KMS-11 (cell line): ENCODE measurements around the gene GRK4.
A peak's percentile ranks its signal among the peaks of the same experiment; 100 is the strongest.

ENCODE experiments used
- H2AFZ ChIP-seq: fragments of 200-600 bp; sonication (generic); 2 replicates; pipeline ENCODE4 v1.6.1; 2016; ENCODE audit warnings: antibody characterized with exemption, mixed run types, low read depth
- H3K27ac ChIP-seq: fragments of 200-600 bp; sonication (generic); 2 replicates; pipeline ENCODE4 v1.6.1; 2016; ENCODE audit warnings: mild to moderate bottlenecking, mixed run types
- H3K27me3 ChIP-seq: fragments of 200-600 bp; sonication (generic); 2 replicates; pipeline ENCODE4 v1.6.1; 2017; ENCODE audit warnings: mild to moderate bottlenecking, low read depth, mixed run types, moderate library complexity; ENCODE audit not compliant: insufficient read depth
- H3K36me3 ChIP-seq: fragments of 200-600 bp; sonication (generic); 2 replicates; pipeline ENCODE4 v1.6.1; 2017; ENCODE audit warnings: mild to moderate bottlenecking, mixed run types; ENCODE audit not compliant: insufficient read depth
- H3K4me1 ChIP-seq: fragments of 200-600 bp; sonication (generic); 2 replicates; pipeline ENCODE4 v1.6.1; 2016; ENCODE audit warnings: mild to moderate bottlenecking, low read depth, mixed run types; ENCODE audit not compliant: poor library complexity, severe bottlenecking
- H3K4me2 ChIP-seq: fragments of 200-600 bp; sonication (generic); 2 replicates; pipeline ENCODE4 v1.7.0; 2016; ENCODE audit warnings: mild to moderate bottlenecking, mixed run types
- H3K4me3 ChIP-seq: fragments of 200-600 bp; sonication (generic); IDR thresholded peaks from 2 replicates; pipeline ENCODE4 v1.6.1; 2017; ENCODE audit warnings: low read depth, low read length, mixed read lengths; ENCODE audit not compliant: insufficient read depth
- H3K79me2 ChIP-seq: fragments of 200-600 bp; sonication (generic); 2 replicates; pipeline ENCODE4 v1.6.1; 2016; ENCODE audit warnings: low read depth, mixed run types; ENCODE audit not compliant: insufficient read depth
- H3K9ac ChIP-seq: fragments of 200-600 bp; sonication (generic); 2 replicates; pipeline ENCODE4 v1.6.1; 2016; ENCODE audit warnings: mild to moderate bottlenecking, mixed run types
- H4K20me1 ChIP-seq: fragments of 200-600 bp; sonication (generic); 2 replicates; pipeline ENCODE4 v1.6.1; 2016; ENCODE audit warnings: mild to moderate bottlenecking, mixed run types; ENCODE audit not compliant: insufficient read depth
- CTCF ChIP-seq: fragments of 200-600 bp; sonication (generic); conservative IDR thresholded peaks from 2 replicates; pipeline ENCODE4 v1.6.1; 2017; ENCODE audit warnings: low read depth, mild to moderate bottlenecking, antibody characterized with exemption, low read length, moderate library complexity, mixed read lengths

Gene GRK4

GRCh38 chr4:3070709-3071500 lies 107.5 kb downstream of the GRK4 start:
- Histone ChIP-seq H4K20me1 (no peaks in the 10 kb centered on the region), H3K79me2 (no peaks in the 10 kb centered on the region; the same call in 1 of the 2 replicates), H2AFZ (no peak overlapping the region), H3K27me3 (peaks cover 4% of the 10 kb centered on the region; the same call in 1 of the 2 replicates), H3K36me3 (no peaks in the 10 kb centered on the region), H3K9ac (no peak overlapping the region), H3K27ac (no peak overlapping the region), H3K4me3 (no peak overlapping the region), H3K4me2 (no peak overlapping the region), H3K4me1 (peaks cover 1% of the 10 kb centered on the region)
- TF ChIP-seq CTCF = no peak

- Histone ChIP-seq H3K4me1 (peaks cover 10% of the 10 kb centered on the region), H3K36me3 (no peaks in the 10 kb centered on the region), H4K20me1 (no peaks in the 10 kb centered on the region), H3K9ac (no peak overlapping the region), H3K4me2 (no peak overlapping the region), H3K27me3 (peaks cover under 1% of the 10 kb centered on the region; the same call in 1 of the 2 replicates), H3K27ac (no peak overlapping the region), H3K4me3 (no peak overlapping the region), H3K79me2 (peaks cover 8% of the 10 kb centered on the region; the same call in 1 of the 2 replicates), H2AFZ (no peak overlapping the region)
- no peak for TF ChIP-seq CTCF
Observed at GRCh38 chr4:3071811-3072210, 108.4 kb downstream of the GRK4 start.

- Histone ChIP-seq H3K9ac (no peak overlapping the region), H3K4me2 (peak overlapping the region; percentile 45), H3K36me3 (no peaks in the 10 kb centered on the region), H2AFZ (peak overlapping the region; percentile 61), H4K20me1 (no peaks in the 10 kb centered on the region), H3K4me1 (peaks cover 11% of the 10 kb centered on the region), H3K79me2 (peaks cover 9% of the 10 kb centered on the region; the same call in 1 of the 2 replicates), H3K27ac (no peak overlapping the region), H3K27me3 (no peaks in the 10 kb centered on the region; the same call in 1 of the 2 replicates), H3K4me3 (no peak overlapping the region)
- no peak for TF ChIP-seq CTCF
Observed at GRCh38 chr4:3073158-3074077, 110.0 kb downstream of the GRK4 start.

- no peaks in the 10 kb centered on the region for H3K36me3 ChIP-seq
- H2AFZ ChIP-seq = peak within 1 kb of the TSS; percentile 61
- no peak for TF ChIP-seq CTCF
- peak within 1 kb of the TSS; percentile 62 for H3K9ac ChIP-seq
- H3K4me3 ChIP-seq = no peak within 1 kb of the TSS
- H3K27ac ChIP-seq = peak within 1 kb of the TSS; percentile 62; the same call in 1 of the 2 replicates
- peaks cover 11% of the 10 kb centered on the region for H3K4me1 ChIP-seq
- H3K27me3 ChIP-seq = no peaks in the 10 kb centered on the region; the same call in 1 of the 2 replicates
- no peaks in the 10 kb centered on the region for H4K20me1 ChIP-seq
- H3K79me2 ChIP-seq = peaks cover 9% of the 10 kb centered on the region; the same call in 1 of the 2 replicates
- H3K4me2 ChIP-seq = peak within 1 kb of the TSS; percentile 54
Observed at GRCh38 chr4:3074078-3074845, 110.9 kb downstream of the GRK4 start, which contains the start of the genes HTT and HTT-AS. Gene HTT (plus strand): TSS chr4:3074681. CDS start chr4:3074826, 145 bp downstream. Gene HTT-AS (minus strand): TSS chr4:3074538.
